HG03064 (cell line): Measurements from ENCODE around the gene RPL31.
"Not testable (repeated sequence)": the region's sequence is repeated elsewhere in the genome, so short reads cannot be mapped to it uniquely, and the experiment has no call there.

Experiments
- ATAC-seq: cut with Tn5 transposase; IDR thresholded peaks from one replicate; pipeline ENCODE4 v1.9.1; 2021; ENCODE audit warnings: low read depth; ENCODE audit not compliant: unreplicated experiment

RPL31 gene

DNA sequence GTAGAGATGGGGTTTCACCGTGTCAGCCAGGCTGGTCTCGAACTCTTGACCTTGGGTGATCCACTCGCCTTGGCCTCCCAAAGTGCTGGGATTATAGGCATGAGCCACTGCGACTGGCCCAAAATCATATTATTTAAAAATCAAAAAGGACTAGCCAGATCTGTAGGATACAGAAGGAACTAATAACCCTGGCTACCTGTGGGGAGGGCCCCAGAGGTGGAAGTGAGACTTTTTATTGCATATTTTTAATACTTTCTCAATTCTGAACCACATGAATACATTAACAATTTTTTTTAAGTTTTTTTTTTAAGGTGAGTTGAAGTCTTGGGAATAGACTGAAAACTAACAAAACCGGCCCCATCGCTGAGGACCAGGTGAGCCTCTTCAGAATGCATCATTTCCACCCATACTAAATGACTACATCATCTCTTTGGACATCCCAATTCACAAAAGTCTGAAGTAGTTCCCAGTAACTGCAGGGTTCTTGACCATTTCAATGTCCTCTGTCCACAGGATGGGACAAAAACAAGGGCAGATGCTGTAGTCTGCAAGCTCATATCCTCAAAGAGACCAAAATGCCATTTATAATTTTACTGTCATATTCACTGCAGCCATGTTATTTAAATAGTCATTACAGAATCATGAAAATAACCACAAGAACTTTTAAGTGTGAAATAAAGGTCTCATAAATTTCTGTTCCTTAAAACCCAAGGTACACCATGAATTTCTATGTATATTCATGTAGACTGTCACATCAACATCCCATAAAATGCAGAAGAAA is 21.4 kb downstream of the RPL31 start:
- ATAC-seq = no peak

DNA sequence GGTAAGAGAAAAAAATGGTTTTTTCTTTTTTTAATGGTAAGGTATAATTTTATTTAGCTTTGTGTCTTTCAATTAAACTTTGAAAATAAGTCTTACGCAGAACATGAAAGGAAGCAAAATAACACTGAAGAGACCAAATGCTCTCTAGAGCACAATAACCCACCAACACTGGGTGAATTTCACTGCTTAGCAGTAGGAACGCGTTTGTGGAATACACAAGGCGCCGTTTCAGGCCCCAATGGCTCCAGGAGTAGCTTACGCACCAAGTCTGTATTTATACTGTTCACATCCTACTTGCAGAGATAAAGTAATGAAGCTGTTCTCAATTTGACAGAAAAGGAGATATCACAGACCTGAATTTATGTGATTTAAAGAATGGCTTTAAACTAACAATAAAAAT is 23.5 kb downstream of the RPL31 start:
- ATAC-seq = no peak

DNA sequence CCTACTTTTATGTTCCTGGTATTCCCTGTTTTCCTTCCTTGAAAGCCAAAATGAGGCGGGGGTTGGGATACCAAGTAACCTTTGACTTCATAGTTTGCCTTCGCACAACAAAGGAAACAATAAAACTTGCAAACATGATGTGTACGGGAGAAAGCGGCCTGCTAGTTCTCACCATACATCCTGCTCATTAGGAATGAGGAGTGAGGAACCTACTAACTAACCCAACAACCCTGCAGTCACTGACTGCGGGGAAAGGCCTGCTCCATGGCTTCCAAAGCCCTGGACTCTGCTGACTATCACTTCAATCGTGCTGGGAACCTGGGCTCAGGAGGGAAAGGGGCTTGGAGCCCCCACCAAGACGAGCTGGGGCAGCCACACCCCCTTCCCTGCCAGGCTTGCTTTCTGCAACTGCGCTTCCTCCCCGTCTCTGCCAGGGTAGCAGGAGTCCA is 24.2 kb downstream of the RPL31 start:
- ATAC-seq = no peak

DNA sequence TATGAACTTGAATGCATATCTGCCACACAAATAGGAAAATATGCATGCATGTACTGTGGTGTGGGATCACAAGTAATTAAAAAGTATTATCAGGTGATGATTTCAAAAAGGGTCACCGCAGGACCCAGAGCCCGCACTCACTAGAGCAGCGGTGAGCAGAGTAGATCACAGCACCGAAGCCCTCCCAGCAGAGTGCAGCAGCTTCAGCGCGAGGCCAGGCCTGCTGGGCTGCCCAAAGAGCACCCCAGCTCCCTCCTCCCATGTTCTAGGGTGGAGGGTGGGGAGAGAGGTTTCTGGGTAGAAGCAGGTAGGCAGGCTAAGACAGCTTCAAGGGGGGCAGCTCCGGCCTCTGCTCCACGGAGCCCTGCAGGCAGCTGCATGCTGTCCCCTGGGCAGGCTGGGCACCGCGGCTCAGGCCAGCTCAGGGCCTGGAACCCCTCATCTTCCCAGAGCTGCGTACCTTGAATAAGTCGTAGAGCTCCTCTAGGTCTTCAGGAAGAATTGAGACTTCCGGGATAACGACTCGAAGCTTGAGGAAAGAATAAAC is 24.9 kb downstream of the RPL31 start:
- ATAC-seq = no peak

DNA sequence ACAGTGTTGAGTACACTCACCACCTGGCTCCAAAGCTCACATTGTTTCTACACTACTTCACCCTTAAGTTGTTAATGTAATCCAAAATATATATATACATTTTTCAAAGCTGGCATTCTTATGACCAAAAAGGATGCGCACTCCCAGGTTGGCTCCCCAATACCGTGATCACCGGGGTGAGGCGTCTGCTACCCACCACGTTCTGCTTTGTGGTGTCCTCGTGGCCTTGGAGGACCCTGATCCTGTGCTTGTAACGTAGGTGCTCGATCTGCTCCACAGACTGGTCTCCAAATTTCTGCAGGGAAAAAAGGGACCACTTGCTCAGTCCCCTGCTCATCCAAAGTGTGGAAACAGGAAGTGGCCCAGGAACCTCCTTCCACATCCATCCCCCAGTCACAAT is 25.8 kb downstream of the RPL31 start:
- no peak for ATAC-seq

DNA sequence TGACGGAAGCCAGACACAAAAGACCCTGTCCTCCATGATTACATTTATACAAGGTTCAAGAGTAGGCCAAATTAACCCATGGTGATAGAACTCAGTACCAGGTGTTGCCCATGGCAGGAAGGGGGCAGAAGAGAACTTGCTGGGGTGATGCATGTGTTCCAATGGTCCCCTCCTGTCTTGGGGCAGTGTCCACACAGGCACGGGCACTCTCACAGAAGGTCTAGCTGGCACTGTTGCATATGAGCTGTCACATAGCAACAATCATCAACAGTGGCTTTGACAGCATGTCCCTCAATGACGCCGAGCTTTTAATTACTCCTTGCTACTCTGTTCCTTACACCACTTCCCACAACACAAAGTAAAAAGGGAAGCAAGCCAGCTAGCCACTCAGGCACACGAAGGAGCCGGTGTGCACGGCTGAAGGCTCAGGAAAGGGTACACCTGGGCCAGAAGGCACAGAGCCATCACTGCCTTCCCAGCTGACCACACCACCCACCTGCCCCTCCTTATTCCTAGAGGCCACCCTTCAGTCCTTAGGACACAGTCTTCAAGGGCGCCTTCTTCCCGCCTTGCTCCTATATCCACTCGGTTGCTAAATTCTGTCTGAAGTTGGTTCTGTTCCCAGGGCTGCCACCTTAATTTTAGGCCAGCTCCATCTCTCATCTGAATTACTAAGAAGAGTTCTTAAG is 28.9 kb downstream of the RPL31 start:
- ATAC-seq = no peak

DNA sequence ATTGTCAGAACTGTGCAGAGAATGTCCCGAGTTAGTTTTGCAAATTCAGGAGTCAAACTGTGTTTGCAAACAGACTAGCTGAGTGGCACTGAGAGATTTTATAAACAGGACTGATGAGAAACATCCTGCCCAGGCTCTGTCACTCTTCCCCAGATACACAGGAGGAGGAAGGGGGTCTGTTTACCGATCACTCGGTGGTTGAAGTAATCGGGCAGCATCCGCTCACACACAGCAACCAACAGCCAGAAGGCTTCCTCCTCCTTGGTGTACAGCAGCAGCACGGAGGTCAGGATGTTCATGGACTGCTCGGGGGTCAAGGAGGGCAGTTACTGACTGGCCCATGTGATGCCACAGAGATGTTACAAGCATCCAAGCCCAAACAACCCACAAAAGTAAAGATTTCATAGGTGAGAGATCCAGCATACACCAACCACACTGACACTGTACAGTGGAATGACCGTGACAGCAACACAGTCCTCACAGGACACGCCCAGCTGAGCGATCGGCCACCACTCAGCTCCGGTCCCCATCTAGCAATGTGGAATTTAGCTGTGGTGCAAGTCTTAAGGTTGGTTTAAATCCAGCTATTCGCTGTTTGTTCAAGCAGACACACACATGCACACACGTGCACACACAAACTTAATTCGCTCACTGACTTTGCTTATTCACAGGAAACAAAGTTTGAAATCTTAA is 30.1 kb downstream of the RPL31 start:
- ATAC-seq = no peak

DNA sequence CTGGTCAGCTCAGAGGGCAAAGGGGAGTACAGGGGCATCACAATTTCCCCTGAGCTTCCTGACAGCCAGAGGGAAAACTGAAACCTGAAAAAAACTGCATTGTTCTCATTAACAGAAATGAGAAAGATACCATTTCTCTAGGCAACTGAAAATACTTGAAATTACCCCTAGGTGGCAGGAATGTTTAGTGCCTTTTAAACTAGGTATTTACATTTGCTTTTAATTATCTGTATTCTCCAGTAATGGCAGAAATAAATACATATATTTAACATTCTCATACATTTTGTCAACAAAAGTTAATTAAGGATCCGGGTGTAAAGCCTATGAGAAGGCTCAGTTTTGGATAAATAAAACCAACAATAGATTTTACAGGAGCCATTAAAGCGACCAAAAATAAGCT is 34.5 kb downstream of the RPL31 start:
- no peak for ATAC-seq

DNA sequence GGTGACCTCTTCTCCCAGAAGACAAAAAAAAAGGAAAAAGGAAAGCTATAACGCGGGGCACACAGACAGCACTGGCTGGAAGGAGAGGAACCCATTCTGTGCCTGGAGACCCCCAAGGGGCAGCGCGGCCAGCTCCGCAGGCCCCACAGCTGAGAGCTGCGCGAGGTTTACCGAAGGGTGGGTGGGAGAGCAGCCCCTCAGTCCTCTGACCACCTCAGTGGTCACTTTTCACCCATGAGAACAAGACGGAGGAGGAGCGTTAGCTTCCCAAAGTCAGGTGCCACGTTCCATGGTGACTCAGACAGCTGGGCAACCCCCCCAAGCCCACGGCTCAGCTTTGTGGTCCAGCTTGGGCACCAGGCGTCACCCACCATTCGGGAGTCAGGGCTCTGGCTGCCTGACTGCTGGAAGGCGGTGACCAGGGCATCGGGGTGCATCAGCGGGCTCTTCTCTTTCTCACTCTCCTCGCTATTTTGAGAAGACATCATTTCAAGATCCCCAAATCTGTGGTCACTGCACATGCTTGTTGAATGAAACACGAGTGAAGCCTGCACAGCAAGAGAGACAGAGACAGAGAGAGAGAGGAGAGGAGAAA is 35.2 kb downstream of the RPL31 start:
- ATAC-seq = no peak

DNA sequence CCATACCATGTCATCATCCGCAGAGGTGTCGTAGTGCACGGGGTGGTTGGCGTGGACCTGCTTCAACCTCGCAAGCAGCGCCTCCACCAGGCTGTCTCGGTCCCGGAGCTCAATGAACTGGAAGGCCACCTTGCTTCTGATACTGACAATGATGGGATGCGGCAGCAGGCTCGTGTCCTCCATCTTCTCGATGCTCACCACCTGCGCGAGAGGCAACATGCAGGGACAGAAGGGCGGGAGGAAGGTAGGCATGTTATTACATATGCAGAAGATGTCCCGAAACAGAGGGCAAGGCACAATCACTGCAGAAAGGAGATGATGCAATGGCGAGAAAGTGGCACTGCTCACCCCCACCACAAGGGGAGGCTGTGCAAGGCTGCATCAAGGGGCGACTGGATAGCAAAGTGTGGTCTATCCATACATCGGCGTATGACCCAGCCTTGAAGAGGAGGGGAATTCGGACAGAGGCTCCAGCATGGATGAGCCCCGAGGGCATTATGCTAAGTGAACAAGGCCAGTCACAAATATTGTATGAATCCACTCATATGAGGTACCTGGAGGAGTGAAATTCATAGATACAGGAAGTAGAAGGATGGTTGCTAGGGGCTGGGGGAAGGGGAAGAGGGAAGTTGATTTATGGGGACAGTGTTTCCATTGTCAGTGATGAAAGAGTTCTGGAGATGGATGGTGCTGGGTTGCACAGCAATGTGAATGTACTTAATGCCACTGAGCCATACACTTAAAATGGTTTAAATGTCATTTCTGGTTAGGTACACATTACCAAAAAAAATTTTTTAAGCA is 36.6 kb downstream of the RPL31 start:
- ATAC-seq = no peak

DNA sequence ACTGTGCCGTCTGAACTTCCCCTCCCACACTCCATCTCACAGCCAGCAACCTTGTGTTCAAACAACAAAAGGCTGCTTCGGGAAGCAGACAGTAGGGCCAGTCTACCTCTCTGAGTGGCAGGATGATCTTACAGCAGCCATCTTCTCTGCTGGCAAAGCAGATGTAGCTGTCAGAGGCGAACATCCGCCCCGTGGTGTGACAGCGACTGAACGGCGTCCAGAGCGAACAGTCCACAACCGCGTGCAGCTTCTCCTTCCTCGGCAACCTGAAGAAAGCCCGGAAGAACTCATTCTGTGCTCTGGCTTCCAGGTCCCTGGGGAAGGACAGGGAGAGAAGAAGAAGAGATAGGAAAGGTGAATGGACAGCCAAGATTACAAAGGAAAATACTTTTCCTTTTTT is 38.0 kb downstream of the RPL31 start:
- no peak for ATAC-seq

DNA sequence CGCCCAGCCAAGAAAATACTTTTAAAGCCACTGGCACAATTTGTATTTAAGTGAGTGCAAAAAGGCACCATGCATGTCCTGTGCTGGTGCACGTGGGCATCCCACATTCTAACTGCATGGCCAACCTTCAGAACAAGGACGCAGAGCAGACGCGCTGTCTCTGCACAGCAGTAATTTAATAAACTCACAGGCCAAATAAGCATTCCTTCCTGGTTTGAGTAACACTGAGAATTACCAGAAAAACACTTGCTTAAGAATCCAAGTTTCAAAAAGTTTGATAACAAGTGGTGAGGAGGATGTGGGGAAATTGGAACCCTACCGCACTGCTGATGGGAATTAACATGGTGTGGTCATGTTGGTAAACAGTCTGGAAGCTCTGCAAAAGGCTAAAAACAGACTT is 38.7 kb downstream of the RPL31 start:
- ATAC-seq = no peak

DNA sequence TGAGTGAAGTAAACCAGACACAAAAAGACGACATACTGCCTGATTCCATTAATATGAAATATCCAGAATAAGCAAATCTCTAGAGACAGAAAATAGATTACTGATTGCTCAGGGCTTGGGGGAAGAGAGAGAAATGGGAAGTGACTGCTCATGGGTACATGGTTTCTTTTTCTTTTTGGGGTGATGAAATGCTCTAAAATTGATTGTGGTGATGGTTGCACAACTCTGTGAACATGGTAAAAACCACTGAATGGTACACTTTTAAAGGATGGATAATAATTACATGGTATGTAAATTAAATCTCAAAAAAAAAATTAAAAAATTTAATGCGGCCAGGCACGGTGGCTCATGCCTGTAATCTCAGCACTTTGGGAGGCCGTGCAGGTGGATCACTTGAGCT is 39.3 kb downstream of the RPL31 start:
- no peak for ATAC-seq

DNA sequence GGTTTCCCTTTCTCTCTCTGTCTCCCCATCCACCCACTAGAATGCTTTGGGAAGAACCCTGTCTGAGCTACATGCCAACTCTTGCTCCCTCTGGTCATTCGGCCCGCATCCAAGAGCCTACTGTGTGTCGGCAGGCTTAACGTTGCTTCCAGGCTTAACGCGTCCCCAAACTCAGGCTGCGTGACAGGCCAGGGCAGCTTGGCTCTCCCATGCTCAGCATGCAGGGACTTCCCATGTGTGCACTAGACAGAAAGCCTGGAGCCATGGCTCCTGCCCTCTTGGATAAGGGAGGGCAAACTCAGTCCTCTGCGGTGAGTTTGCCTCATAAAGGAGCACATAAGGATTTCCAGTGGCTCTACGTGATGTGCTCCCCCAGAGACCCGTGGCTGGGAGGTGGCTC is 43.2 kb downstream of the RPL31 start:
- no peak for ATAC-seq

DNA sequence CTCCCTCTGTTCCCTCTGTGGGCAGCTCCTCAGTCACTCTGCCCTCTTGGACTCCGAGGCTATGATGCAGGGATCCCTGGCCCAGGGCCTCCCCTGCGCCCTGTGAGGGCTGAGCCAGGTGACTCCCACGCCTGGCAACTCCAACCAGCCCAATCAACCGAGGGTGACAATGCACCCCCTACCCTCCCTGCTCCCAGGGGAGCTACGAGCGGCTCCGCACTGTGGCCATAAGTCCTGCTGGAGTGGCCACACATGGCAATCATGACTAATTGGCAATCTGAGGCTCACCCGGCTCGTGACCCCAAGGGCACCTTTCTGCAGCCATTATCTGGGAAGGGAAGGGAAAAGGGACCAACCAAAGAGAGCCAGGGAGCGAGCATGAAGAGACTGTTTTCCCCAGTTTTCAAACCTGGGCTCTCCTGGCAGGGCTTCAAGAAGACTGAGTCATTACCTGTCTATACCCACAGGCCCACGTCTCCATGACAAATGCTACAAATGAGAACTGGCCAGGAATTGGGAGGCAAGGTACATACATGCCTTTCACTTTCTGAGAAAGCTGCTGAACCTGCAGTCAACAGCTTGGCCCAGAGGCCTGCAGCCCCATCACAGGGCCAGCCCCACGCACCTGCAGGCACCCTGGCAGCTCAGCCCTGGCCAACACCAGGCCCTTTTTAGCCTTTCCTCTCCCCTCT is 45.1 kb downstream of the RPL31 start:
- ATAC-seq = no peak

DNA sequence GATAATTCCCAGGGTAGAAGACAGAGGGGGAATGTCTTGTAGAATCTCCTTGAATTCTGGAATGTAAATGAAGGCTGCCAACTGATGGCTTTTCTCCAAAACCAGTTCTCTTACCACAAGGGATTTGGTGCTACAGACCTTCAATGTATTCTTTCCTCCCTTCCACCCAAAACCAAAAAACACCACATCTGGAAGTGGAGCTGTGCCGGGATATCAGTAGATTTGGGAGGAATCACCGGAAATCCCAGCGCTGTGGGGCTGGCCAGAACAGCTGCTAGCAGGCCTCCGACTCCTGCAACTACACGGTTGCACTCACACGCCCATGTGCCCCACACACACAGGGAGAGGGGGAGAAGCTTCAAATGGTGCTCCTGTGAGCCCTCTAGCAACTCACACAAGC is 45.7 kb downstream of the RPL31 start:
- no peak for ATAC-seq

DNA sequence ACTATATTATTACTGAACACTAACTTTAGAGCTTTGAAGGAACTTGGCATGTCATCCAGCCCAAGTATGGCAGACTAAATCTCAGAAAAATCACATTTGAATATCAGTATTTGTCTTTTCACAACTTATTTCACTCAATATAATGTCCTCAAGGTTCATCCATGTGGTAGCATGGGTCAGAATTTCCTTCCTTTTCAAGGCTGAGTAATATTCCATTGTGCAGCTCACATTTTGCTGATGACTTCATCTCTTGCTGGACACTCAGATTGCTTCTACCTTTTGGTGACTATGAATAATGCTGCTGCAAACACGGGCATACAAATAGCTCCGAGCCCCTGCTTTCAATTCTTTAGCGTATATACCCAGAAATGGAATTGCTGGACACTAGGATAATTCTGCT is 46.7 kb downstream of the RPL31 start:
- ATAC-seq = no peak

DNA sequence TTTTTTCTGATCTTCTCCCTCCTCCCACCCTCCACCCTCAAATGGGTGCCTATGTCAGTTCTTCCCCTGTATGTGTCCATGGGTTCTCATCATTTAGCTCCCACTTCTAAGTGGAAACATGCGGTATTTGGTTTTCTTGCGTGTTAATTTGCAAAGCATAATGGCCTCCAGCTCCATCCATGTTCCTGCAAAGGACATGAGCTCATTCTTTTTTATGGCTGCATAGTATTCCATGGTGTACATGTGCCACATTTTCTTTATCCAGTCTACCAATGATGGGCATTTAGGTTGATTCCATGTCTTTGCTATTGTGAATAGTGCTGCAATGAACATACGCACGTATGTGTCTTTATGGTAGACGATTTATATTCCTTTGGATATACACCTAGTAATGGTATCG is 48.8 kb downstream of the RPL31 start:
- not testable (repeated sequence) for ATAC-seq

DNA sequence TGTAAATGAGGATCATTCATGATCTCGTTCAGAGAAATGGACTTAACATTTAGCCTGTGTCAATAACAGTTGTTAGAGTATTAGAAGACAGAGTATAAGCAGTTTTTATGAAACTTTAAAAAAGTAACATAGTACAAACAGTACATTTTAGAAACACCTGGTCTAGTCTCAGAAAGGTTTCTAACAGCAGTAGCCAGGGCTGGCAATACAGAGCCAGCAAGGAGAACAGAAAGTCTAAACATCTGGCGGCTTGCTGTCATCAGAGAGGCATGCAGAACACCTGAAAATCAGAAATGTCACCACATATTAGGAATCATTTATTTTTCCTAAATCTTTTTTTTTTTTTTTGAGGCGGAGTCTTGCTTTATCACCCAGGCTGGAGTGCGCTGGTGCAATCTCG is 50.1 kb downstream of the RPL31 start:
- ATAC-seq = no peak

DNA sequence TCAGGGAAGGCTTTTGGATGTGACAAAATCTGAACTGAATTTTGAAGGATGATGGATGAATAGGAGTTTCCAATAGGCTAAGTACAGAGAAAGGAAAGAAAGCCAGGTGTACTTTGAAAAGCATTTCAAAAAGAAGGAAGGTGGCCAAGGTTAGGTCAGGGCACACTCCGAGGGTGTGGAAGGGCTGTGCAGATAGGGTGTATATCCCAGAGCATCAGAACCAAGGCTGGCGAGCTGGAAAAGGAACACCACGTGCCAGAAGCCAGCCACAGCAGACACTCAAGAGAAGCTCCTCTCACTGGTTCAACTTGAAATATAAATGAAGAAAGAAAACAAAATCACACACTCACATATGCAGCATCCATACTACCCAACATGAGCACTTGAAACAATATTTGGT is 51.0 kb downstream of the RPL31 start:
- no peak for ATAC-seq
